WTC11 (cell line): Measurements from ENCODE around the gene CUL1. TPM values are rescaled to one million over a fixed set of nuclear protein-coding genes. Genes with fewer than 3 reads are reported as not detected.

Source experiments
- ATAC-seq: fragments of 200-7000 bp; cut with Tn5 transposase; 2 replicates; pipeline ENCODE4 v1.10.0; 2021; ENCODE audit warnings: mild to moderate bottlenecking, moderate library complexity
- CTCF ChIA-PET: fragments of 300-600 bp; sonication (Branson Sonifier 250); formaldehyde crosslinking; loops from one replicate; lab custom pipeline; 2021; ENCODE audit warnings: antibody characterized with exemption; lab: Charles Lee
- POLR2A ChIA-PET: fragments of 350-600 bp; sonication (Branson Sonifier 250); formaldehyde crosslinking; loops from one replicate; lab custom pipeline; 2021; ENCODE audit warnings: antibody characterized with exemption; lab: Charles Lee
- DNase-seq: peaks from one replicate; pipeline ENCODE4 v3.0.0; 2021; ENCODE audit warnings: low spot score
- H3K27ac Mint-ChIP-seq: 2 replicates; pipeline ENCODE4 v1.8.0; 2021; ENCODE audit warnings: mixed read lengths
- H3K27me3 Mint-ChIP-seq: 2 replicates; pipeline ENCODE4 v1.8.0; 2021; ENCODE audit warnings: low read depth, mild to moderate bottlenecking, moderate library complexity, mixed read lengths
- H3K36me3 Mint-ChIP-seq: 2 replicates; pipeline ENCODE4 v1.8.0; 2021; ENCODE audit warnings: mixed read lengths
- H3K4me1 Mint-ChIP-seq: 2 replicates; pipeline ENCODE4 v1.8.0; 2022; ENCODE audit warnings: mixed read lengths
- H3K4me3 Mint-ChIP-seq: 2 replicates; pipeline ENCODE4 v1.8.0; 2021; ENCODE audit warnings: mild to moderate bottlenecking, moderate library complexity, mixed read lengths
- H3K9me3 Mint-ChIP-seq: 2 replicates; pipeline ENCODE4 v1.8.0; 2021; ENCODE audit warnings: mixed read lengths
- EMX1 ChIP-seq: fragments of 250-450 bp; sonication (Bioruptor Pico); IDR thresholded peaks from 2 replicates; pipeline ENCODE4 v1.8.0; 2021; ENCODE audit warnings: mild to moderate bottlenecking
- IRF2 ChIP-seq: sonication (generic); formaldehyde crosslinking; IDR thresholded peaks from 2 replicates; pipeline ENCODE4 v1.8.0; 2022; ENCODE audit warnings: low read depth, missing genetic modification reagents, borderline replicate concordance
- KAT7 ChIP-seq: sonication (generic); formaldehyde crosslinking; IDR thresholded peaks from 2 replicates; pipeline ENCODE4 v1.8.1; 2023; ENCODE audit warnings: missing genetic modification reagents, mild to moderate bottlenecking, borderline replicate concordance
- MXD4 ChIP-seq: fragments of 250-450 bp; sonication (Bioruptor Pico); IDR thresholded peaks from 2 replicates; pipeline ENCODE4 v1.8.0; 2021; ENCODE audit warnings: mild to moderate bottlenecking, moderate library complexity, borderline replicate concordance
- MYBL2 ChIP-seq: sonication (generic); formaldehyde crosslinking; IDR thresholded peaks from 2 replicates; pipeline ENCODE4 v1.8.1; 2023; ENCODE audit warnings: mild to moderate bottlenecking, moderate library complexity, missing genetic modification reagents
- NR1H2 ChIP-seq: sonication (generic); formaldehyde crosslinking; IDR thresholded peaks from 2 replicates; pipeline ENCODE4 v1.9.0; 2021; ENCODE audit warnings: mild to moderate bottlenecking, moderate library complexity, missing genetic modification reagents
- OVOL2 ChIP-seq: fragments of 250-450 bp; sonication (Bioruptor Pico); IDR thresholded peaks from 2 replicates; pipeline ENCODE4 v1.9.0; 2021; ENCODE audit warnings: mild to moderate bottlenecking, borderline replicate concordance
- RORB ChIP-seq: fragments of 250-450 bp; sonication (Bioruptor Pico); IDR thresholded peaks from 2 replicates; pipeline ENCODE4 v1.9.0; 2021; ENCODE audit warnings: mild to moderate bottlenecking
- SMAD3 ChIP-seq: sonication (generic); formaldehyde crosslinking; IDR thresholded peaks from 2 replicates; pipeline ENCODE4 v1.8.0; 2022; ENCODE audit warnings: missing genetic modification reagents, mild to moderate bottlenecking, borderline replicate concordance
- SP1 ChIP-seq: sonication (generic); formaldehyde crosslinking; conservative IDR thresholded peaks from 2 replicates; pipeline ENCODE4 v1.8.1; 2022; ENCODE audit warnings: missing genetic modification reagents
- TP53 ChIP-seq: sonication (generic); formaldehyde crosslinking; IDR thresholded peaks from 2 replicates; pipeline ENCODE4 v1.8.1; 2023; ENCODE audit warnings: mild to moderate bottlenecking, missing genetic modification reagents
- ZNF138 ChIP-seq: sonication (generic); formaldehyde crosslinking; conservative IDR thresholded peaks from 2 replicates; pipeline ENCODE4 v1.8.1; 2022; ENCODE audit warnings: mild to moderate bottlenecking, moderate library complexity, missing genetic modification reagents
- ZNF263 ChIP-seq: sonication (generic); formaldehyde crosslinking; IDR thresholded peaks from 2 replicates; pipeline ENCODE4 v1.8.1; 2022; ENCODE audit warnings: low read depth, mild to moderate bottlenecking, moderate library complexity, missing genetic modification reagents
- ZNF317 ChIP-seq: sonication (generic); formaldehyde crosslinking; IDR thresholded peaks from 2 replicates; pipeline ENCODE4 v1.8.1; 2023; ENCODE audit warnings: low read depth, mild to moderate bottlenecking, moderate library complexity, missing genetic modification reagents, borderline replicate concordance
- ZNF416 ChIP-seq: fragments of 250-450 bp; sonication (Bioruptor Pico); IDR thresholded peaks from 2 replicates; pipeline ENCODE4 v1.9.0; 2021; ENCODE audit warnings: mild to moderate bottlenecking, inconsistent platforms
- ZNF671 ChIP-seq: fragments of 250-450 bp; sonication (Bioruptor Pico); IDR thresholded peaks from 2 replicates; pipeline ENCODE4 v1.8.0; 2021; ENCODE audit warnings: mild to moderate bottlenecking
- total RNA-seq: library from RNA; stranded (reverse); gene quantifications from 3 replicates; pipeline ENCODE4 v1.2.3, GENCODE V29; 2021
- TF ChIP-seq, protein P1 (sequence below): sonication (generic); formaldehyde crosslinking; IDR thresholded peaks from 2 replicates; pipeline ENCODE4 v1.8.1; 2023; ENCODE audit warnings: mild to moderate bottlenecking, missing genetic modification reagents, moderate library complexity
- TF ChIP-seq, protein P2 (sequence below): sonication (generic); formaldehyde crosslinking; IDR thresholded peaks from 2 replicates; pipeline ENCODE4 v1.8.1; 2022; ENCODE audit warnings: mild to moderate bottlenecking, moderate library complexity, missing genetic modification reagents
- TF ChIP-seq, protein P3 (sequence below): sonication (generic); formaldehyde crosslinking; IDR thresholded peaks from 2 replicates; pipeline ENCODE4 v1.8.0; 2022; ENCODE audit warnings: mild to moderate bottlenecking, missing genetic modification reagents
- TF ChIP-seq, protein P4 (sequence below): sonication (generic); formaldehyde crosslinking; IDR thresholded peaks from 2 replicates; pipeline ENCODE4 v1.8.1; 2022; ENCODE audit warnings: mild to moderate bottlenecking, missing genetic modification reagents, moderate library complexity, borderline replicate concordance
- TF ChIP-seq, protein P5 (sequence below): sonication (generic); formaldehyde crosslinking; IDR thresholded peaks from 2 replicates; pipeline ENCODE4 v1.8.1; 2022; ENCODE audit warnings: missing genetic modification reagents, borderline replicate concordance
- TF ChIP-seq, protein P6 (sequence below): sonication (generic); formaldehyde crosslinking; IDR thresholded peaks from 2 replicates; pipeline ENCODE4 v1.8.0; 2023; ENCODE audit warnings: missing genetic modification reagents
- TF ChIP-seq, protein P7 (sequence below): sonication (generic); formaldehyde crosslinking; conservative IDR thresholded peaks from 2 replicates; pipeline ENCODE4 v1.8.1; 2023; ENCODE audit warnings: mild to moderate bottlenecking, low read depth, missing genetic modification reagents, moderate library complexity
- TF ChIP-seq, protein P8 (sequence below): sonication (generic); formaldehyde crosslinking; IDR thresholded peaks from 2 replicates; pipeline ENCODE4 v1.8.1; 2022; ENCODE audit warnings: low read depth, missing genetic modification reagents, borderline replicate concordance

The CUL1 gene
- total RNA-seq, 1 experiment from 2014 or later: 50.5 TPM

DNA sequence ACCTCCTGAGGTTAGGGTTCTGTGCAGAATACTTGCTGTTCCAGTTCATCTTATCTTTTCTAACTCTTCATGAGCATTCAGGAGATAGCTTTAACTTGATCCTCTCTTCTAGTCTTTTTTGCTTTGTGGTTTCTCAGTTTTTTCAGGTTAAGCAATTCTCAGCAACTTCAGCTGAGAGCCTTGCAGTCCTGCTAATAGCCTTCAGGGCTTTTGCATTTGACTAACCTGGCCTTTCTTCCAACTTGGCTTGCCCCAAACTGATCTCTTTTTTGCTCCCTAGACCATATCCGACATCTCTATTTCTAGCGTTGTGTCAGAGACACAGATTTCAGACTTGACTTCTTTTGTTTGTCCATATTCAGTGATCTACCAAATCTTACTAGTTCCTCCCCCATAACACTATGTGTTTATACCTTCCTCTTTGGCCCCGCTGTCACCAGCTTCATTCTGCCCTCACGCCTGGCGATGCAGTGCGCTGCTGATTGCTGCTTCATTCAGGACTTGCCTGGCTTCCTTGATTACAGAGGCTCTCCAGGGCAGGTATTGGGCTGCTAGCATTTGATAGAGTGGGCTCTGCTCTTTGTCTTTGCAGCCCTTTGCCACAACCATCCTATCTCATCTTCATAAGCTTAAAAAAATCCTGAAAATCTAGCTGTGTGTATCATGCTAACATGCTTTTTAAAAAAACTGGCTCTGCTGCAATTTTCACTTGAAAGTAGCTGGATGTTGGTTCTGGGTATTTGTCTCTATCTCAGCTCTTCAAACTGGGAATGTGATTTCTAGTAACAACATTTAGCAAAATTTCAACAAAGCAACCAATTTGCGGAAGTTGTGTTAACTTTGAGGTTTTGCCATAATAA, 9.6 kb downstream of the CUL1 start:
- CTCF ChIA-PET: interaction anchor here (0.6 to 1.2 kb wide), 3 partner anchors 10 to 103 kb away, joined by 3 to 5 read pairs (median 5); partner anchors contain the start of gene CUL1
- no peak for DNase-seq
- no peak overlapping the region for H3K4me3 Mint-ChIP-seq
- H3K27ac Mint-ChIP-seq: peak overlapping the region; percentile 78
- H3K9me3 Mint-ChIP-seq: no peaks in the 10 kb centered on the region
- no peaks in the 10 kb centered on the region for H3K36me3 Mint-ChIP-seq
- peaks cover 75% of the 10 kb centered on the region for H3K4me1 Mint-ChIP-seq
- POLR2A ChIA-PET: interaction anchor here (1.2 kb wide), 1 partner anchor 9 kb away, joined by 4 read pairs; the partner anchor contains the start of gene CUL1
- TF ChIP-seq, protein P1, sequence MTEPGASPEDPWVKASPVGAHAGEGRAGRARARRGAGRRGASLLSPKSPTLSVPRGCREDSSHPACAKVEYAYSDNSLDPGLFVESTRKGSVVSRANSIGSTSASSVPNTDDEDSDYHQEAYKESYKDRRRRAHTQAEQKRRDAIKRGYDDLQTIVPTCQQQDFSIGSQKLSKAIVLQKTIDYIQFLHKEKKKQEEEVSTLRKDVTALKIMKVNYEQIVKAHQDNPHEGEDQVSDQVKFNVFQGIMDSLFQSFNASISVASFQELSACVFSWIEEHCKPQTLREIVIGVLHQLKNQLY: no peak
- no peak for TF ChIP-seq RORB (CRISPR knock-in tag)
- no peak for TF ChIP-seq OVOL2
- no peak for TF ChIP-seq ZNF263
- ATAC-seq: peak; percentile 65
- no peaks in the 10 kb centered on the region for H3K27me3 Mint-ChIP-seq

DNA sequence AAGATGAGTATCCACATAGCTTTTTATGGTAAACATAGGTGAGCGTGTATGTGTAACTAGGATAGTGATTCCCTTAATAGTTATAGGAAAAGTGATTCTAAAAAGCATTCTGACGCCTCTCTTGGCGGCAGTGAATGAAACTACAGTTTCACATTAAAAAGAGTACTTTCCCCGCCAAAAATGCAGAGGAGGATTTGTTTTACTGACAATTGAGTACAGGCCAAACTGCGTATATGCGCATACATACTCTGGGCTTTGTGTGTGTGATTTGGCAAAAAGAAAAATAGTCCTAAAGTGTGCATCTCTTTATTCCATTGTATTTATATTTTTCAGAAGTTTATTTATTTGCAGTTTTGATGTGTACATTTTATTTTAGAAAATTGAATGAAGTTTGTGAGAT, 10.3 kb downstream of the CUL1 start:
- ChIA-PET POLR2A (no interaction called here), CTCF (interaction anchor here (1.2 kb wide), 3 partner anchors 11 to 38 kb away, joined by 3 to 6 read pairs (median 5); partner anchors contain the start of gene CUL1)
- DNase-seq: no peak
- no peaks in the 10 kb centered on the region for H3K27me3 Mint-ChIP-seq
- H3K36me3 Mint-ChIP-seq: no peaks in the 10 kb centered on the region
- H3K4me1 Mint-ChIP-seq: peaks cover 69% of the 10 kb centered on the region
- H3K9me3 Mint-ChIP-seq: no peaks in the 10 kb centered on the region
- TF ChIP-seq ZNF416 (CRISPR knock-in tag): no peak
- TF ChIP-seq, protein P2, sequence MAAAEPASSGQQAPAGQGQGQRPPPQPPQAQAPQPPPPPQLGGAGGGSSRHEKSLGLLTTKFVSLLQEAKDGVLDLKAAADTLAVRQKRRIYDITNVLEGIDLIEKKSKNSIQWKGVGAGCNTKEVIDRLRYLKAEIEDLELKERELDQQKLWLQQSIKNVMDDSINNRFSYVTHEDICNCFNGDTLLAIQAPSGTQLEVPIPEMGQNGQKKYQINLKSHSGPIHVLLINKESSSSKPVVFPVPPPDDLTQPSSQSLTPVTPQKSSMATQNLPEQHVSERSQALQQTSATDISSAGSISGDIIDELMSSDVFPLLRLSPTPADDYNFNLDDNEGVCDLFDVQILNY: no peak
- TF ChIP-seq KAT7: no peak
- TF ChIP-seq EMX1 (CRISPR knock-in tag): no peak
- TF ChIP-seq, protein P3, sequence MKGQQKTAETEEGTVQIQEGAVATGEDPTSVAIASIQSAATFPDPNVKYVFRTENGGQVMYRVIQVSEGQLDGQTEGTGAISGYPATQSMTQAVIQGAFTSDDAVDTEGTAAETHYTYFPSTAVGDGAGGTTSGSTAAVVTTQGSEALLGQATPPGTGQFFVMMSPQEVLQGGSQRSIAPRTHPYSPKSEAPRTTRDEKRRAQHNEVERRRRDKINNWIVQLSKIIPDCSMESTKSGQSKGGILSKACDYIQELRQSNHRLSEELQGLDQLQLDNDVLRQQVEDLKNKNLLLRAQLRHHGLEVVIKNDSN: no peak
- no peak for TF ChIP-seq ZNF317 (CRISPR knock-in tag)
- TF ChIP-seq, protein P4, sequence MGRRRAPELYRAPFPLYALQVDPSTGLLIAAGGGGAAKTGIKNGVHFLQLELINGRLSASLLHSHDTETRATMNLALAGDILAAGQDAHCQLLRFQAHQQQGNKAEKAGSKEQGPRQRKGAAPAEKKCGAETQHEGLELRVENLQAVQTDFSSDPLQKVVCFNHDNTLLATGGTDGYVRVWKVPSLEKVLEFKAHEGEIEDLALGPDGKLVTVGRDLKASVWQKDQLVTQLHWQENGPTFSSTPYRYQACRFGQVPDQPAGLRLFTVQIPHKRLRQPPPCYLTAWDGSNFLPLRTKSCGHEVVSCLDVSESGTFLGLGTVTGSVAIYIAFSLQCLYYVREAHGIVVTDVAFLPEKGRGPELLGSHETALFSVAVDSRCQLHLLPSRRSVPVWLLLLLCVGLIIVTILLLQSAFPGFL (CRISPR knock-in tag): no peak
- TF ChIP-seq MYBL2 (CRISPR knock-in tag): no peak
- no peak for TF ChIP-seq SP1 (CRISPR knock-in tag)
- no peak for TF ChIP-seq ZNF671 (CRISPR knock-in tag)
- TF ChIP-seq NR1H2 (CRISPR knock-in tag): no peak
- TF ChIP-seq ZNF138 (CRISPR knock-in tag): no peak
- no peak for TF ChIP-seq IRF2 (CRISPR knock-in tag)
- TF ChIP-seq, protein P5, sequence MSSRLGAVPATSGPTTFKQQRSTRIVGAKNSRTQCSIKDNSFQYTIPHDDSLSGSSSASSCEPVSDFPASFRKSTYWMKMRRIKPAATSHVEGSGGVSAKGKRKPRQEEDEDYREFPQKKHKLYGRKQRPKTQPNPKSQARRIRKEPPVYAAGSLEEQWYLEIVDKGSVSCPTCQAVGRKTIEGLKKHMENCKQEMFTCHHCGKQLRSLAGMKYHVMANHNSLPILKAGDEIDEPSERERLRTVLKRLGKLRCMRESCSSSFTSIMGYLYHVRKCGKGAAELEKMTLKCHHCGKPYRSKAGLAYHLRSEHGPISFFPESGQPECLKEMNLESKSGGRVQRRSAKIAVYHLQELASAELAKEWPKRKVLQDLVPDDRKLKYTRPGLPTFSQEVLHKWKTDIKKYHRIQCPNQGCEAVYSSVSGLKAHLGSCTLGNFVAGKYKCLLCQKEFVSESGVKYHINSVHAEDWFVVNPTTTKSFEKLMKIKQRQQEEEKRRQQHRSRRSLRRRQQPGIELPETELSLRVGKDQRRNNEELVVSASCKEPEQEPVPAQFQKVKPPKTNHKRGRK (CRISPR knock-in tag): no peak
- TF ChIP-seq, protein P6, sequence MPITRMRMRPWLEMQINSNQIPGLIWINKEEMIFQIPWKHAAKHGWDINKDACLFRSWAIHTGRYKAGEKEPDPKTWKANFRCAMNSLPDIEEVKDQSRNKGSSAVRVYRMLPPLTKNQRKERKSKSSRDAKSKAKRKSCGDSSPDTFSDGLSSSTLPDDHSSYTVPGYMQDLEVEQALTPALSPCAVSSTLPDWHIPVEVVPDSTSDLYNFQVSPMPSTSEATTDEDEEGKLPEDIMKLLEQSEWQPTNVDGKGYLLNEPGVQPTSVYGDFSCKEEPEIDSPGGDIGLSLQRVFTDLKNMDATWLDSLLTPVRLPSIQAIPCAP: no peak
- no peak for TF ChIP-seq MXD4 (CRISPR knock-in tag)
- TF ChIP-seq SMAD3 (CRISPR knock-in tag): no peak
- TF ChIP-seq, protein P7, sequence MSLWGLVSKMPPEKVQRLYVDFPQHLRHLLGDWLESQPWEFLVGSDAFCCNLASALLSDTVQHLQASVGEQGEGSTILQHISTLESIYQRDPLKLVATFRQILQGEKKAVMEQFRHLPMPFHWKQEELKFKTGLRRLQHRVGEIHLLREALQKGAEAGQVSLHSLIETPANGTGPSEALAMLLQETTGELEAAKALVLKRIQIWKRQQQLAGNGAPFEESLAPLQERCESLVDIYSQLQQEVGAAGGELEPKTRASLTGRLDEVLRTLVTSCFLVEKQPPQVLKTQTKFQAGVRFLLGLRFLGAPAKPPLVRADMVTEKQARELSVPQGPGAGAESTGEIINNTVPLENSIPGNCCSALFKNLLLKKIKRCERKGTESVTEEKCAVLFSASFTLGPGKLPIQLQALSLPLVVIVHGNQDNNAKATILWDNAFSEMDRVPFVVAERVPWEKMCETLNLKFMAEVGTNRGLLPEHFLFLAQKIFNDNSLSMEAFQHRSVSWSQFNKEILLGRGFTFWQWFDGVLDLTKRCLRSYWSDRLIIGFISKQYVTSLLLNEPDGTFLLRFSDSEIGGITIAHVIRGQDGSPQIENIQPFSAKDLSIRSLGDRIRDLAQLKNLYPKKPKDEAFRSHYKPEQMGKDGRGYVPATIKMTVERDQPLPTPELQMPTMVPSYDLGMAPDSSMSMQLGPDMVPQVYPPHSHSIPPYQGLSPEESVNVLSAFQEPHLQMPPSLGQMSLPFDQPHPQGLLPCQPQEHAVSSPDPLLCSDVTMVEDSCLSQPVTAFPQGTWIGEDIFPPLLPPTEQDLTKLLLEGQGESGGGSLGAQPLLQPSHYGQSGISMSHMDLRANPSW: no peak
- TF ChIP-seq TP53 (CRISPR knock-in tag): no peak
- TF ChIP-seq, protein P8, sequence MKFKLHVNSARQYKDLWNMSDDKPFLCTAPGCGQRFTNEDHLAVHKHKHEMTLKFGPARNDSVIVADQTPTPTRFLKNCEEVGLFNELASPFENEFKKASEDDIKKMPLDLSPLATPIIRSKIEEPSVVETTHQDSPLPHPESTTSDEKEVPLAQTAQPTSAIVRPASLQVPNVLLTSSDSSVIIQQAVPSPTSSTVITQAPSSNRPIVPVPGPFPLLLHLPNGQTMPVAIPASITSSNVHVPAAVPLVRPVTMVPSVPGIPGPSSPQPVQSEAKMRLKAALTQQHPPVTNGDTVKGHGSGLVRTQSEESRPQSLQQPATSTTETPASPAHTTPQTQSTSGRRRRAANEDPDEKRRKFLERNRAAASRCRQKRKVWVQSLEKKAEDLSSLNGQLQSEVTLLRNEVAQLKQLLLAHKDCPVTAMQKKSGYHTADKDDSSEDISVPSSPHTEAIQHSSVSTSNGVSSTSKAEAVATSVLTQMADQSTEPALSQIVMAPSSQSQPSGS (CRISPR knock-in tag): no peak
- ATAC-seq: no peak
- H3K4me3 Mint-ChIP-seq: no peak overlapping the region
- no peak overlapping the region for H3K27ac Mint-ChIP-seq
